WTC11 (cell line): ENCODE data around the gene GFPT2. TPM values are rescaled to one million over a fixed set of nuclear protein-coding genes. Genes with fewer than 3 reads are reported as not detected.

ENCODE experiments used
- ATAC-seq: fragments of 200-7000 bp; cut with Tn5 transposase; 2 replicates; pipeline ENCODE4 v1.10.0; 2021; ENCODE audit warnings: mild to moderate bottlenecking, moderate library complexity
- CTCF ChIA-PET: fragments of 300-600 bp; sonication (Branson Sonifier 250); formaldehyde crosslinking; loops from one replicate; lab custom pipeline; 2021; ENCODE audit warnings: antibody characterized with exemption; lab: Charles Lee
- POLR2A ChIA-PET: fragments of 350-600 bp; sonication (Branson Sonifier 250); formaldehyde crosslinking; loops from one replicate; lab custom pipeline; 2021; ENCODE audit warnings: antibody characterized with exemption; lab: Charles Lee
- DNase-seq: peaks from one replicate; pipeline ENCODE4 v3.0.0; 2021; ENCODE audit warnings: low spot score
- H3K27ac Mint-ChIP-seq: 2 replicates; pipeline ENCODE4 v1.8.0; 2021; ENCODE audit warnings: mixed read lengths
- H3K27me3 Mint-ChIP-seq: 2 replicates; pipeline ENCODE4 v1.8.0; 2021; ENCODE audit warnings: low read depth, mild to moderate bottlenecking, moderate library complexity, mixed read lengths
- H3K36me3 Mint-ChIP-seq: 2 replicates; pipeline ENCODE4 v1.8.0; 2021; ENCODE audit warnings: mixed read lengths
- H3K4me1 Mint-ChIP-seq: 2 replicates; pipeline ENCODE4 v1.8.0; 2022; ENCODE audit warnings: mixed read lengths
- H3K4me3 Mint-ChIP-seq: 2 replicates; pipeline ENCODE4 v1.8.0; 2021; ENCODE audit warnings: mild to moderate bottlenecking, moderate library complexity, mixed read lengths
- H3K9me3 Mint-ChIP-seq: 2 replicates; pipeline ENCODE4 v1.8.0; 2021; ENCODE audit warnings: mixed read lengths
- AFF4 ChIP-seq: sonication (generic); formaldehyde crosslinking; IDR thresholded peaks from 2 replicates; pipeline ENCODE4 v1.8.1; 2023; ENCODE audit warnings: mild to moderate bottlenecking, missing genetic modification reagents, borderline replicate concordance
- ATF1 ChIP-seq: sonication (generic); formaldehyde crosslinking; IDR thresholded peaks from 2 replicates; pipeline ENCODE4 v1.8.1; 2023; ENCODE audit warnings: mild to moderate bottlenecking, moderate library complexity, missing genetic modification reagents
- ATF6 ChIP-seq: sonication (generic); formaldehyde crosslinking; IDR thresholded peaks from 2 replicates; pipeline ENCODE4 v1.8.1; 2023; ENCODE audit warnings: mild to moderate bottlenecking, missing genetic modification reagents
- CDX4 ChIP-seq: fragments of 250-450 bp; sonication (Bioruptor Pico); IDR thresholded peaks from 2 replicates; pipeline ENCODE4 v1.9.0; 2021; ENCODE audit warnings: moderate library complexity, mild to moderate bottlenecking, inconsistent platforms, borderline replicate concordance
- ERG ChIP-seq: fragments of 250-450 bp; sonication (Bioruptor Pico); IDR thresholded peaks from 2 replicates; pipeline ENCODE4 v1.8.0; 2021; ENCODE audit warnings: mild to moderate bottlenecking
- HMGA2 ChIP-seq: fragments of 250-450 bp; sonication (Bioruptor Pico); IDR thresholded peaks from 2 replicates; pipeline ENCODE4 v1.4.0; 2021; ENCODE audit warnings: mild to moderate bottlenecking, moderate library complexity
- IRF1 ChIP-seq: sonication (generic); formaldehyde crosslinking; IDR thresholded peaks from 2 replicates; pipeline ENCODE4 v1.8.0; 2023; ENCODE audit warnings: missing genetic modification reagents
- MYBL2 ChIP-seq: sonication (generic); formaldehyde crosslinking; IDR thresholded peaks from 2 replicates; pipeline ENCODE4 v1.8.1; 2023; ENCODE audit warnings: mild to moderate bottlenecking, moderate library complexity, missing genetic modification reagents
- PRDM15 ChIP-seq: sonication (generic); formaldehyde crosslinking; IDR thresholded peaks from 2 replicates; pipeline ENCODE4 v1.8.0; 2022; ENCODE audit warnings: missing genetic modification reagents
- PRRX2 ChIP-seq: fragments of 250-450 bp; sonication (Bioruptor Pico); IDR thresholded peaks from 2 replicates; pipeline ENCODE4 v1.8.0; 2021; ENCODE audit warnings: mild to moderate bottlenecking
- TP53 ChIP-seq: sonication (generic); formaldehyde crosslinking; IDR thresholded peaks from 2 replicates; pipeline ENCODE4 v1.8.1; 2023; ENCODE audit warnings: mild to moderate bottlenecking, missing genetic modification reagents
- ZBTB21 ChIP-seq: sonication (generic); formaldehyde crosslinking; IDR thresholded peaks from 2 replicates; pipeline ENCODE4 v1.8.1; 2023; ENCODE audit warnings: mild to moderate bottlenecking, missing genetic modification reagents, borderline replicate concordance
- ZNF219 ChIP-seq: sonication (generic); formaldehyde crosslinking; IDR thresholded peaks from 2 replicates; pipeline ENCODE4 v1.8.0; 2023; ENCODE audit warnings: missing genetic modification reagents, mild to moderate bottlenecking, borderline replicate concordance
- ZNF512 ChIP-seq: sonication (generic); formaldehyde crosslinking; IDR thresholded peaks from 2 replicates; pipeline ENCODE4 v1.8.1; 2022; ENCODE audit warnings: missing genetic modification reagents, borderline replicate concordance
- total RNA-seq: library from RNA; stranded (reverse); gene quantifications from 3 replicates; pipeline ENCODE4 v1.2.3, GENCODE V29; 2021

Gene GFPT2
- total RNA-seq, 1 experiment from 2014 or later: 124 TPM

- DNase-seq (no peak), ATAC-seq (no peak)
- TF ChIP-seq ZBTB21 (CRISPR knock-in tag) (no peak), MYBL2 (CRISPR knock-in tag) (no peak), ZNF219 (CRISPR knock-in tag) (no peak), PRRX2 (CRISPR knock-in tag) (no peak), TP53 (CRISPR knock-in tag) (no peak), CDX4 (CRISPR knock-in tag) (no peak), ZNF512 (CRISPR knock-in tag) (no peak), ATF6 (no peak), ERG (CRISPR knock-in tag) (no peak), ATF1 (CRISPR knock-in tag) (no peak), IRF1 (no peak), HMGA2 (no peak)
- H3K36me3 Mint-ChIP-seq: no peaks in the 10 kb centered on the region
- ChIA-PET CTCF (no interaction called here), POLR2A (no interaction called here)
- H3K27me3 Mint-ChIP-seq: no peaks in the 10 kb centered on the region
- no peak overlapping the region for H3K27ac Mint-ChIP-seq
- H3K9me3 Mint-ChIP-seq: no peaks in the 10 kb centered on the region
- peaks cover 8% of the 10 kb centered on the region; the same call in 1 of the 2 replicates for H3K4me1 Mint-ChIP-seq
- no peak overlapping the region for H3K4me3 Mint-ChIP-seq
Observed at GRCh38 chr5:180377556-180378197, 24.5 kb upstream of the GFPT2 start.

- no peak overlapping the region for H3K4me3 Mint-ChIP-seq
- DNase-seq: no peak
- H3K27ac Mint-ChIP-seq: no peak overlapping the region
- peaks cover 8% of the 10 kb centered on the region; the same call in 1 of the 2 replicates for H3K4me1 Mint-ChIP-seq
- CTCF ChIA-PET: interaction anchor here (0.6 kb wide), 1 partner anchor 95 kb away, joined by 5 read pairs; no protein-coding TSS in a partner anchor
- no peaks in the 10 kb centered on the region for H3K9me3 Mint-ChIP-seq
- H3K27me3 Mint-ChIP-seq: no peaks in the 10 kb centered on the region
- TF ChIP-seq HMGA2 (no peak), PRDM15 (CRISPR knock-in tag) (no peak), AFF4 (CRISPR knock-in tag) (no peak), ZNF219 (CRISPR knock-in tag) (no peak), ATF1 (CRISPR knock-in tag) (no peak)
- no peak for ATAC-seq
- POLR2A ChIA-PET: no interaction called here
- no peaks in the 10 kb centered on the region for H3K36me3 Mint-ChIP-seq
Observed at GRCh38 chr5:180376511-180376910, 23.4 kb upstream of the GFPT2 start.
